ENCODE results near the gene KRT35.

DNA sequence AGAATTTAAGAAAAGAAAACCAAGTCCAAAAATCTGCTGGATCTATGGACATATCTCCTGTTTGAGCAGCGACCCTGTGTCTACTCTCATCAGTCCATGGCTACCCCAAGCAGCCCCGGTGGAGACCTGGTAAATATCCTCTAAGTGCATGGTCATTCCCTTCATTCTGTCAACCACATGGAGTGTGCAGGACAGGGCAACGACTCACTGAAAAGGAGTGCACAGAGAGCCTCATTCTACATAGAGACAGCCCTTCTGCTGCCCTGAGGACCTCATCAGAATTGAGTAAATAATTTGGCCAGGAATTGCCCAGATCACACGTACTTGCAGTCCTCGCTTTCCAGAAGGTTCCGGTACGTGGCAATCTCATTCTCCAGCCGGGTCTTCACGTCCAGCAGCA is 43.2 kb downstream of the KRT35 start:
- TF ChIP-seq, protein P1, sequence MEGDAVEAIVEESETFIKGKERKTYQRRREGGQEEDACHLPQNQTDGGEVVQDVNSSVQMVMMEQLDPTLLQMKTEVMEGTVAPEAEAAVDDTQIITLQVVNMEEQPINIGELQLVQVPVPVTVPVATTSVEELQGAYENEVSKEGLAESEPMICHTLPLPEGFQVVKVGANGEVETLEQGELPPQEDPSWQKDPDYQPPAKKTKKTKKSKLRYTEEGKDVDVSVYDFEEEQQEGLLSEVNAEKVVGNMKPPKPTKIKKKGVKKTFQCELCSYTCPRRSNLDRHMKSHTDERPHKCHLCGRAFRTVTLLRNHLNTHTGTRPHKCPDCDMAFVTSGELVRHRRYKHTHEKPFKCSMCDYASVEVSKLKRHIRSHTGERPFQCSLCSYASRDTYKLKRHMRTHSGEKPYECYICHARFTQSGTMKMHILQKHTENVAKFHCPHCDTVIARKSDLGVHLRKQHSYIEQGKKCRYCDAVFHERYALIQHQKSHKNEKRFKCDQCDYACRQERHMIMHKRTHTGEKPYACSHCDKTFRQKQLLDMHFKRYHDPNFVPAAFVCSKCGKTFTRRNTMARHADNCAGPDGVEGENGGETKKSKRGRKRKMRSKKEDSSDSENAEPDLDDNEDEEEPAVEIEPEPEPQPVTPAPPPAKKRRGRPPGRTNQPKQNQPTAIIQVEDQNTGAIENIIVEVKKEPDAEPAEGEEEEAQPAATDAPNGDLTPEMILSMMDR (IDR thresholded peaks at IDR 0.05), result no peak
- TF ChIP-seq POLR2AphosphoS5 (IDR thresholded peaks at IDR 0.05; ENCODE audit: insufficient read depth in 1 of 2, low read depth in 1 of 2), result no peak
